GM23338 (cell line): ENCODE results near the gene CDC42EP5. TPM values are rescaled to one million over a fixed set of nuclear protein-coding genes. Genes with fewer than 3 reads are reported as not detected.
A peak's percentile ranks its signal among the peaks of the same experiment; 100 is the strongest.

Experiments used
- ATAC-seq: fragments of 200-7000 bp; cut with Tn5 transposase; 3 replicates; pipeline ENCODE4 v1.9.1; 2020
- DNase-seq: peaks from one replicate; pipeline ENCODE4 v3.0.0-alpha.2; 2015; ENCODE audit warnings: low spot score
- H2AFZ ChIP-seq: fragments of 200-600 bp; sonication (generic); 2 replicates; pipeline ENCODE4 v1.8.0; 2016; ENCODE audit warnings: antibody characterized with exemption, mild to moderate bottlenecking, moderate library complexity
- H3F3A ChIP-seq: fragments of 200-600 bp; sonication (generic); replicated peaks from 2 replicates; pipeline ENCODE4 v1.8.0; 2017; ENCODE audit warnings: antibody characterized with exemption, mixed run types, low read depth
- H3K27ac ChIP-seq: fragments of 200-600 bp; sonication (generic); 2 replicates; pipeline ENCODE4 v1.6.1; 2016; ENCODE audit warnings: low read depth
- H3K27me3 ChIP-seq: fragments of 200-600 bp; sonication (generic); 2 replicates; pipeline ENCODE4 v1.8.0; 2016; ENCODE audit warnings: mild to moderate bottlenecking, mixed run types, moderate library complexity; ENCODE audit not compliant: insufficient read depth
- H3K36me3 ChIP-seq: fragments of 200-600 bp; sonication (generic); 2 replicates; pipeline ENCODE4 v1.8.0; 2016; ENCODE audit warnings: mild to moderate bottlenecking; ENCODE audit not compliant: insufficient read depth
- H3K4me1 ChIP-seq: fragments of 200-600 bp; sonication (generic); 2 replicates; pipeline ENCODE4 v1.8.0; 2016; ENCODE audit warnings: mild to moderate bottlenecking, moderate library complexity; ENCODE audit not compliant: insufficient read depth
- H3K4me2 ChIP-seq: fragments of 200-600 bp; sonication (generic); 2 replicates; pipeline ENCODE4 v1.7.1; 2017; ENCODE audit warnings: mixed run types
- H3K4me3 ChIP-seq: fragments of 200-600 bp; sonication (generic); 2 replicates; pipeline ENCODE4 v1.6.1; 2016; ENCODE audit warnings: mixed run types
- H3K79me2 ChIP-seq: fragments of 200-600 bp; sonication (generic); replicated peaks from 2 replicates; pipeline ENCODE4 v1.8.0; 2017; ENCODE audit warnings: mild to moderate bottlenecking; ENCODE audit not compliant: insufficient read depth
- H3K9me2 ChIP-seq: fragments of 200-600 bp; sonication (generic); 2 replicates; pipeline ENCODE4 v1.8.0; 2017; ENCODE audit not compliant: insufficient read depth
- H4K20me1 ChIP-seq: fragments of 200-600 bp; sonication (generic); replicated peaks from 2 replicates; pipeline ENCODE4 v1.8.0; 2017; ENCODE audit warnings: mild to moderate bottlenecking; ENCODE audit not compliant: insufficient read depth
- H3K27ac Mint-ChIP-seq: 2 replicates; pipeline ENCODE4 v1.8.0; 2020; ENCODE audit warnings: inconsistent platforms, mild to moderate bottlenecking, moderate library complexity, mixed read lengths
- H3K27me3 Mint-ChIP-seq: 3 replicates; pipeline ENCODE4 v1.8.0; 2022; ENCODE audit warnings: low read depth, mild to moderate bottlenecking, moderate library complexity, mixed read lengths, inconsistent platforms; ENCODE audit not compliant: insufficient read depth, poor library complexity
- H3K36me3 Mint-ChIP-seq: 3 replicates; pipeline ENCODE4 v1.8.0; 2021; ENCODE audit warnings: low read depth, mild to moderate bottlenecking, inconsistent platforms, moderate library complexity, mixed read lengths
- H3K4me1 Mint-ChIP-seq: 3 replicates; pipeline ENCODE4 v1.8.0; 2020; ENCODE audit warnings: mild to moderate bottlenecking, inconsistent platforms, mixed read lengths
- H3K4me3 Mint-ChIP-seq: 3 replicates; pipeline ENCODE4 v1.8.0; 2021; ENCODE audit warnings: moderate library complexity, mild to moderate bottlenecking, inconsistent platforms, mixed read lengths
- H3K9me3 Mint-ChIP-seq: 3 replicates; pipeline ENCODE4 v1.8.0; 2020; ENCODE audit warnings: moderate library complexity, mild to moderate bottlenecking, inconsistent platforms, mixed read lengths
- CREB1 ChIP-seq: fragments of 250-450 bp; sonication (Bioruptor Pico); IDR thresholded peaks from 2 replicates; pipeline ENCODE4 v1.5.0; 2020; ENCODE audit warnings: low read depth, mild to moderate bottlenecking, moderate library complexity
- EZH2 ChIP-seq: fragments of 200-600 bp; sonication (generic); IDR thresholded peaks from one replicate; pipeline ENCODE4 v1.8.0; 2017; ENCODE audit warnings: antibody characterized with exemption, mild to moderate bottlenecking, low read depth; ENCODE audit not compliant: unreplicated experiment
- EZH2phosphoT487 ChIP-seq: fragments of 200-600 bp; sonication (generic); IDR thresholded peaks from one replicate; pipeline ENCODE4 v1.8.1; 2018; ENCODE audit warnings: antibody characterized with exemption; ENCODE audit not compliant: unreplicated experiment
- NANOG ChIP-seq: IDR thresholded peaks from 2 replicates; pipeline ENCODE4 v1.6.1; 2016; ENCODE audit warnings: antibody characterized with exemption, borderline replicate concordance
- POLR2AphosphoS5 ChIP-seq: IDR thresholded peaks from 2 replicates; pipeline ENCODE4 v1.6.1; 2016; ENCODE audit warnings: antibody characterized with exemption, low read depth
- ZNF114 ChIP-seq: fragments of 250-450 bp; sonication (Bioruptor Pico); IDR thresholded peaks from 2 replicates; pipeline ENCODE4 v1.5.0; 2020; ENCODE audit warnings: mild to moderate bottlenecking, moderate library complexity
- ZNF331 ChIP-seq: fragments of 250-450 bp; sonication (Bioruptor Pico); IDR thresholded peaks from 2 replicates; pipeline ENCODE4 v1.5.0; 2020; ENCODE audit warnings: low read depth, mild to moderate bottlenecking, moderate library complexity
- polyA plus RNA-seq: library from polyadenylated mRNA; unstranded; fragments of >200 nt; fragmentation: Nextera tagmentation; extraction: Ambion mirVana; gene quantifications from 2 replicates; pipeline ENCODE4 v1.2.1, GENCODE V29; 2016
- total RNA-seq: library from RNA; depleted of rRNA; stranded (reverse); fragments of >200 nt; shearing (Covaris generic); gene quantifications from 2 replicates; pipeline ENCODE4 v1.2.3, GENCODE V29; 2014
- TF ChIP-seq, protein P1 (sequence below): fragments of 250-450 bp; sonication (Bioruptor Pico); IDR thresholded peaks from 2 replicates; pipeline ENCODE4 v1.5.0; 2020; ENCODE audit warnings: mild to moderate bottlenecking, moderate library complexity
- TF ChIP-seq, protein P2 (sequence below): IDR thresholded peaks from 2 replicates; pipeline ENCODE4 v1.6.1; 2016; ENCODE audit warnings: antibody characterized with exemption
- TF ChIP-seq, protein P3 (sequence below), 2 experiments: fragments of 200-600 bp in 1 of 2; sonication (generic) in 1 of 2; conservative IDR thresholded peaks; 2 replicates each; pipeline versions ENCODE4 v1.5.1 to v1.6.1; 2016 to 2017; ENCODE audit warnings: antibody characterized with exemption in 2 of 2, low read depth in 2 of 2, mild to moderate bottlenecking in 2 of 2, moderate library complexity in 1 of 2
- TF ChIP-seq, protein P4 (sequence below): IDR thresholded peaks from one replicate; pipeline ENCODE4 v1.6.1; 2018; ENCODE audit warnings: antibody characterized with exemption; ENCODE audit not compliant: unreplicated experiment

CDC42EP5 gene
- total and polyA plus RNA-seq, 2 experiments from 2014 or later, result 1.4 to 3.4 TPM

DNA sequence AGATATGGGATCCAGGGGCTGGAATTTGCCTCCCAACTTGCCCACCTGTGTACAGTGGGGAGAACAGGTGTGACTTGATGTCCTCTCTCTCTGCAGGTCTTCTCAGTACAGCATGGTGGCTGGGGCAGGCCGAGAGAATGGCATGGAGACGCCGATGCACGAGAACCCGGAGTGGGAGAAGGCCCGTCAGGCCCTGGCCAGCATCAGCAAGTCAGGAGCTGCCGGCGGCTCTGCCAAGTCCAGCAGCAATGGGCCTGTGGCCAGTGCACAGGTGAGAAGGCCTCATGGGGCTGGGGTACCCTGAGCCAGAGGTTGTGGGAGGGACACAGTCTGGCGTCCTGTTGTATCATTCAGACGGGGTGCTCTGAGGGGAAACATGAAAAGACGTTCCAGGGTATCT is 21.1 kb downstream of the CDC42EP5 start (continued):
- TF ChIP-seq, protein P1, sequence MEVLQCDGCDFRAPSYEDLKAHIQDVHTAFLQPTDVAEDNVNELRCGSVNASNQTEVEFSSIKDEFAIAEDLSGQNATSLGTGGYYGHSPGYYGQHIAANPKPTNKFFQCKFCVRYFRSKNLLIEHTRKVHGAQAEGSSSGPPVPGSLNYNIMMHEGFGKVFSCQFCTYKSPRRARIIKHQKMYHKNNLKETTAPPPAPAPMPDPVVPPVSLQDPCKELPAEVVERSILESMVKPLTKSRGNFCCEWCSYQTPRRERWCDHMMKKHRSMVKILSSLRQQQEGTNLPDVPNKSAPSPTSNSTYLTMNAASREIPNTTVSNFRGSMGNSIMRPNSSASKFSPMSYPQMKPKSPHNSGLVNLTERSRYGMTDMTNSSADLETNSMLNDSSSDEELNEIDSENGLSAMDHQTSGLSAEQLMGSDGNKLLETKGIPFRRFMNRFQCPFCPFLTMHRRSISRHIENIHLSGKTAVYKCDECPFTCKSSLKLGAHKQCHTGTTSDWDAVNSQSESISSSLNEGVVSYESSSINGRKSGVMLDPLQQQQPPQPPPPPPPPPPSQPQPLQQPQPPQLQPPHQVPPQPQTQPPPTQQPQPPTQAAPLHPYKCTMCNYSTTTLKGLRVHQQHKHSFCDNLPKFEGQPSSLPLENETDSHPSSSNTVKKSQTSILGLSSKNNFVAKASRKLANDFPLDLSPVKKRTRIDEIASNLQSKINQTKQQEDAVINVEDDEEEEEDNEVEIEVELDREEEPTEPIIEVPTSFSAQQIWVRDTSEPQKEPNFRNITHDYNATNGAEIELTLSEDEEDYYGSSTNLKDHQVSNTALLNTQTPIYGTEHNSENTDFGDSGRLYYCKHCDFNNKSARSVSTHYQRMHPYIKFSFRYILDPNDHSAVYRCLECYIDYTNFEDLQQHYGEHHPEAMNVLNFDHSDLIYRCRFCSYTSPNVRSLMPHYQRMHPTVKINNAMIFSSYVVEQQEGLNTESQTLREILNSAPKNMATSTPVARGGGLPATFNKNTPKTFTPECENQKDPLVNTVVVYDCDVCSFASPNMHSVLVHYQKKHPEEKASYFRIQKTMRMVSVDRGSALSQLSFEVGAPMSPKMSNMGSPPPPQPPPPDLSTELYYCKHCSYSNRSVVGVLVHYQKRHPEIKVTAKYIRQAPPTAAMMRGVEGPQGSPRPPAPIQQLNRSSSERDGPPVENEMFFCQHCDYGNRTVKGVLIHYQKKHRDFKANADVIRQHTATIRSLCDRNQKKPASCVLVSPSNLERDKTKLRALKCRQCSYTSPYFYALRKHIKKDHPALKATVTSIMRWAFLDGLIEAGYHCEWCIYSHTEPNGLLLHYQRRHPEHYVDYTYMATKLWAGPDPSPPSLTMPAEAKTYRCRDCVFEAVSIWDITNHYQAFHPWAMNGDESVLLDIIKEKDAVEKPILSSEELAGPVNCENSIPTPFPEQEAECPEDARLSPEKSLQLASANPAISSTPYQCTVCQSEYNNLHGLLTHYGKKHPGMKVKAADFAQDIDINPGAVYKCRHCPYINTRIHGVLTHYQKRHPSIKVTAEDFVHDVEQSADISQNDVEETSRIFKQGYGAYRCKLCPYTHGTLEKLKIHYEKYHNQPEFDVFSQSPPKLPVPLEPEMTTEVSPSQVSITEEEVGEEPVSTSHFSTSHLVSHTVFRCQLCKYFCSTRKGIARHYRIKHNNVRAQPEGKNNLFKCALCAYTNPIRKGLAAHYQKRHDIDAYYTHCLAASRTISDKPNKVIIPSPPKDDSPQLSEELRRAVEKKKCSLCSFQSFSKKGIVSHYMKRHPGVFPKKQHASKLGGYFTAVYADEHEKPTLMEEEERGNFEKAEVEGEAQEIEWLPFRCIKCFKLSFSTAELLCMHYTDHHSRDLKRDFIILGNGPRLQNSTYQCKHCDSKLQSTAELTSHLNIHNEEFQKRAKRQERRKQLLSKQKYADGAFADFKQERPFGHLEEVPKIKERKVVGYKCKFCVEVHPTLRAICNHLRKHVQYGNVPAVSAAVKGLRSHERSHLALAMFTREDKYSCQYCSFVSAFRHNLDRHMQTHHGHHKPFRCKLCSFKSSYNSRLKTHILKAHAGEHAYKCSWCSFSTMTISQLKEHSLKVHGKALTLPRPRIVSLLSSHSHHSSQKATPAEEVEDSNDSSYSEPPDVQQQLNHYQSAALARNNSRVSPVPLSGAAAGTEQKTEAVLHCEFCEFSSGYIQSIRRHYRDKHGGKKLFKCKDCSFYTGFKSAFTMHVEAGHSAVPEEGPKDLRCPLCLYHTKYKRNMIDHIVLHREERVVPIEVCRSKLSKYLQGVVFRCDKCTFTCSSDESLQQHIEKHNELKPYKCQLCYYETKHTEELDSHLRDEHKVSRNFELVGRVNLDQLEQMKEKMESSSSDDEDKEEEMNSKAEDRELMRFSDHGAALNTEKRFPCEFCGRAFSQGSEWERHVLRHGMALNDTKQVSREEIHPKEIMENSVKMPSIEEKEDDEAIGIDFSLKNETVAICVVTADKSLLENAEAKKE (CRISPR knock-in tag), result no peak
- no peak for TF ChIP-seq EZH2
- TF ChIP-seq POLR2AphosphoS5, result no peak
- no peak for TF ChIP-seq EZH2phosphoT487

DNA sequence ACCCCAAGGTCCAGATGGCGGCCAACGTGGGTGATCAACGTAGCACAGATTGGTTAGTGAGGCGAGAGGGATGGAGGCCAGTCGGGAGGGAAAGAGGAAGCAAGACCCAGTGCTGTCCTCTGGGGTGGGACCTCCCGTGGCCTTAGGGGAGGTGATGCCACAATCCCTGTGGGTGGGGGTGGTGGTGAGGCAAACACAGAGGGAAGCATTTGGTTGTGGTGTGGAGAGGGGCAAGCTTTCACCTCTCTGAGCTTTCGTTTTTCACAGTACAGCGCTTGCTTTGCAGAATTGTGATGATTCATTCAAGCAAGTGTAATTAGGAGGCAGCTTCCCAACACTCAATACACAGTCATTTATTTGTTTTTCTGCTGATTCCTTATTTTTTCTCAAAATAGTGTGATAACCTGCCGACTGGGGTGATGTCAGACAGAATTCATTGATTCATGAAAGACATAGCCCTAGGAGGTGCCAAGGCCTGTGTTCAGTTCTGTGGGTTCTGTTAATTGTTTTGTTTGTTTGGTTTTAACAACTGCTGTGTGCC is 21.7 kb downstream of the CDC42EP5 start:
- Histone ChIP-seq H3K4me2 (no peak overlapping the region), H2AFZ (no peak overlapping the region), H3K4me3 (no peak overlapping the region), H3K79me2 (peaks cover 62% of the 10 kb centered on the region), H3K27ac (peak overlapping the region; percentile 26; the same call in 1 of the 2 replicates), H3F3A (no peaks in the 10 kb centered on the region), H3K4me1 (peaks cover 9% of the 10 kb centered on the region), H3K36me3 (peaks cover 29% of the 10 kb centered on the region), H3K27me3 (no peaks in the 10 kb centered on the region), H3K9me2 (no peaks in the 10 kb centered on the region), H4K20me1 (peaks cover 33% of the 10 kb centered on the region)
- Mint-ChIP-seq H3K4me3 (peak overlapping the region; percentile 98; the same call in 2 of the 3 replicates), H3K27me3 (peaks cover 15% of the 10 kb centered on the region), H3K36me3 (peaks cover 59% of the 10 kb centered on the region), H3K27ac (peak overlapping the region; percentile 34; the same call in 1 of the 2 replicates), H3K4me1 (peaks cover 19% of the 10 kb centered on the region), H3K9me3 (peaks cover 12% of the 10 kb centered on the region)
- no peak for ATAC-seq
- no peak for DNase-seq
- TF ChIP-seq, protein P2, sequence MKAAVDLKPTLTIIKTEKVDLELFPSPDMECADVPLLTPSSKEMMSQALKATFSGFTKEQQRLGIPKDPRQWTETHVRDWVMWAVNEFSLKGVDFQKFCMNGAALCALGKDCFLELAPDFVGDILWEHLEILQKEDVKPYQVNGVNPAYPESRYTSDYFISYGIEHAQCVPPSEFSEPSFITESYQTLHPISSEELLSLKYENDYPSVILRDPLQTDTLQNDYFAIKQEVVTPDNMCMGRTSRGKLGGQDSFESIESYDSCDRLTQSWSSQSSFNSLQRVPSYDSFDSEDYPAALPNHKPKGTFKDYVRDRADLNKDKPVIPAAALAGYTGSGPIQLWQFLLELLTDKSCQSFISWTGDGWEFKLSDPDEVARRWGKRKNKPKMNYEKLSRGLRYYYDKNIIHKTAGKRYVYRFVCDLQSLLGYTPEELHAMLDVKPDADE, result no peak
- TF ChIP-seq EZH2phosphoT487 (no peak), NANOG (no peak), EZH2 (no peak), CREB1 (no peak), ZNF331 (CRISPR knock-in tag) (no peak), ZNF114 (no peak)
- TF ChIP-seq, protein P3, sequence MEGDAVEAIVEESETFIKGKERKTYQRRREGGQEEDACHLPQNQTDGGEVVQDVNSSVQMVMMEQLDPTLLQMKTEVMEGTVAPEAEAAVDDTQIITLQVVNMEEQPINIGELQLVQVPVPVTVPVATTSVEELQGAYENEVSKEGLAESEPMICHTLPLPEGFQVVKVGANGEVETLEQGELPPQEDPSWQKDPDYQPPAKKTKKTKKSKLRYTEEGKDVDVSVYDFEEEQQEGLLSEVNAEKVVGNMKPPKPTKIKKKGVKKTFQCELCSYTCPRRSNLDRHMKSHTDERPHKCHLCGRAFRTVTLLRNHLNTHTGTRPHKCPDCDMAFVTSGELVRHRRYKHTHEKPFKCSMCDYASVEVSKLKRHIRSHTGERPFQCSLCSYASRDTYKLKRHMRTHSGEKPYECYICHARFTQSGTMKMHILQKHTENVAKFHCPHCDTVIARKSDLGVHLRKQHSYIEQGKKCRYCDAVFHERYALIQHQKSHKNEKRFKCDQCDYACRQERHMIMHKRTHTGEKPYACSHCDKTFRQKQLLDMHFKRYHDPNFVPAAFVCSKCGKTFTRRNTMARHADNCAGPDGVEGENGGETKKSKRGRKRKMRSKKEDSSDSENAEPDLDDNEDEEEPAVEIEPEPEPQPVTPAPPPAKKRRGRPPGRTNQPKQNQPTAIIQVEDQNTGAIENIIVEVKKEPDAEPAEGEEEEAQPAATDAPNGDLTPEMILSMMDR (conservative IDR thresholded peaks at IDR 0.05; ENCODE audit: low read depth in 2 of 2), result no peak
- TF ChIP-seq, protein P4, sequence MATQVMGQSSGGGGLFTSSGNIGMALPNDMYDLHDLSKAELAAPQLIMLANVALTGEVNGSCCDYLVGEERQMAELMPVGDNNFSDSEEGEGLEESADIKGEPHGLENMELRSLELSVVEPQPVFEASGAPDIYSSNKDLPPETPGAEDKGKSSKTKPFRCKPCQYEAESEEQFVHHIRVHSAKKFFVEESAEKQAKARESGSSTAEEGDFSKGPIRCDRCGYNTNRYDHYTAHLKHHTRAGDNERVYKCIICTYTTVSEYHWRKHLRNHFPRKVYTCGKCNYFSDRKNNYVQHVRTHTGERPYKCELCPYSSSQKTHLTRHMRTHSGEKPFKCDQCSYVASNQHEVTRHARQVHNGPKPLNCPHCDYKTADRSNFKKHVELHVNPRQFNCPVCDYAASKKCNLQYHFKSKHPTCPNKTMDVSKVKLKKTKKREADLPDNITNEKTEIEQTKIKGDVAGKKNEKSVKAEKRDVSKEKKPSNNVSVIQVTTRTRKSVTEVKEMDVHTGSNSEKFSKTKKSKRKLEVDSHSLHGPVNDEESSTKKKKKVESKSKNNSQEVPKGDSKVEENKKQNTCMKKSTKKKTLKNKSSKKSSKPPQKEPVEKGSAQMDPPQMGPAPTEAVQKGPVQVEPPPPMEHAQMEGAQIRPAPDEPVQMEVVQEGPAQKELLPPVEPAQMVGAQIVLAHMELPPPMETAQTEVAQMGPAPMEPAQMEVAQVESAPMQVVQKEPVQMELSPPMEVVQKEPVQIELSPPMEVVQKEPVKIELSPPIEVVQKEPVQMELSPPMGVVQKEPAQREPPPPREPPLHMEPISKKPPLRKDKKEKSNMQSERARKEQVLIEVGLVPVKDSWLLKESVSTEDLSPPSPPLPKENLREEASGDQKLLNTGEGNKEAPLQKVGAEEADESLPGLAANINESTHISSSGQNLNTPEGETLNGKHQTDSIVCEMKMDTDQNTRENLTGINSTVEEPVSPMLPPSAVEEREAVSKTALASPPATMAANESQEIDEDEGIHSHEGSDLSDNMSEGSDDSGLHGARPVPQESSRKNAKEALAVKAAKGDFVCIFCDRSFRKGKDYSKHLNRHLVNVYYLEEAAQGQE, result no peak
